ENCODE results near the gene EXOSC5. TPM values are rescaled to one million over a fixed set of nuclear protein-coding genes. Genes with fewer than 3 reads are reported as not detected.

Gene EXOSC5
- total and polyA plus RNA-seq, 2 experiments from 2014 or later = 13.7 to 21.2 TPM

GRCh38 chr19:41430922-41431321 is 33.8 kb upstream of the EXOSC5 start:
- H4K20me1 ChIP-seq (ENCODE audit: insufficient read depth, poor library complexity, severe bottlenecking) = no peaks in the 10 kb centered on the region
- H3K4me2 ChIP-seq = no peak overlapping the region
- no peak for DNase-seq (ENCODE audit: low spot score)
- WGBS (ENCODE audit: low lambda C conversion rate, missing lambda C conversion rate) = 78% methylated on average over 6 of the region's 6 CpGs
- no peaks in the 10 kb centered on the region for H3K36me3 ChIP-seq (replicated peaks; ENCODE audit: insufficient read depth, low read depth)
- no peak overlapping the region for H2AFZ ChIP-seq
- no peak overlapping the region for H3K4me3 ChIP-seq
- no peak for TF ChIP-seq EZH2 (IDR thresholded peaks at IDR 0.05; ENCODE audit: borderline replicate concordance)
- TF ChIP-seq, protein P1, sequence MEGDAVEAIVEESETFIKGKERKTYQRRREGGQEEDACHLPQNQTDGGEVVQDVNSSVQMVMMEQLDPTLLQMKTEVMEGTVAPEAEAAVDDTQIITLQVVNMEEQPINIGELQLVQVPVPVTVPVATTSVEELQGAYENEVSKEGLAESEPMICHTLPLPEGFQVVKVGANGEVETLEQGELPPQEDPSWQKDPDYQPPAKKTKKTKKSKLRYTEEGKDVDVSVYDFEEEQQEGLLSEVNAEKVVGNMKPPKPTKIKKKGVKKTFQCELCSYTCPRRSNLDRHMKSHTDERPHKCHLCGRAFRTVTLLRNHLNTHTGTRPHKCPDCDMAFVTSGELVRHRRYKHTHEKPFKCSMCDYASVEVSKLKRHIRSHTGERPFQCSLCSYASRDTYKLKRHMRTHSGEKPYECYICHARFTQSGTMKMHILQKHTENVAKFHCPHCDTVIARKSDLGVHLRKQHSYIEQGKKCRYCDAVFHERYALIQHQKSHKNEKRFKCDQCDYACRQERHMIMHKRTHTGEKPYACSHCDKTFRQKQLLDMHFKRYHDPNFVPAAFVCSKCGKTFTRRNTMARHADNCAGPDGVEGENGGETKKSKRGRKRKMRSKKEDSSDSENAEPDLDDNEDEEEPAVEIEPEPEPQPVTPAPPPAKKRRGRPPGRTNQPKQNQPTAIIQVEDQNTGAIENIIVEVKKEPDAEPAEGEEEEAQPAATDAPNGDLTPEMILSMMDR (IDR thresholded peaks at IDR 0.05; ENCODE audit: poor library complexity) = no peak
- no peak for TF ChIP-seq EZH2phosphoT487 (IDR thresholded peaks at IDR 0.05; ENCODE audit: low read depth, severe bottlenecking, unreplicated experiment)
- no peaks in the 10 kb centered on the region for H3K9me3 ChIP-seq (ENCODE audit: low read depth)
- no peaks in the 10 kb centered on the region for H3K27me3 ChIP-seq
- H3K27ac ChIP-seq = peak overlapping the region; percentile 34
- H3K4me1 ChIP-seq (ENCODE audit: insufficient read depth) = peaks cover 25% of the 10 kb centered on the region
- no peaks in the 10 kb centered on the region for H3K9me2 ChIP-seq (replicated peaks; ENCODE audit: insufficient read depth)
- H3K79me2 ChIP-seq = peaks cover 23% of the 10 kb centered on the region

DNA sequence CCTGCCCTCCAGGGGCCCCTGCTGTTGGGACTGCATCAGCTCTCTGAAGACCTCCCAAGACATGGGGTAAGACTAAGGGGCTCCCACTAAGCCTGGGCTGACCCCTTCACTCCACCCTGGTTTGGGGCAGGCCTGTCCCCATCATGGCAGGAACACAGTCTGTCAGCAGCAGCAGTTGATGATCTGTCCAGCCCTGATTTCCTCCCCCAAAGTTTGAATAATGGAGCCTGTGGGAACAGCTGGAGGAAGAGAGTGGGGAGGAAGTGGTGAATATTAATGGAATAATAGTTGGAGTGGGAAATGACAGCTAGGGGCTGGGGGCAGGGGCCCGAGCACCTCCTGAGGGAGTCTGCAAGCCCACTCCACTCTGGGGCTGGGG is 31.3 kb upstream of the EXOSC5 start:
- Histone ChIP-seq H2AFZ (no peak overlapping the region), H4K20me1 (ENCODE audit: insufficient read depth, poor library complexity, severe bottlenecking) (no peaks in the 10 kb centered on the region), H3K36me3 (replicated peaks; ENCODE audit: insufficient read depth, low read depth) (no peaks in the 10 kb centered on the region), H3K9me2 (replicated peaks; ENCODE audit: insufficient read depth) (no peaks in the 10 kb centered on the region), H3K4me1 (ENCODE audit: insufficient read depth) (peaks cover 25% of the 10 kb centered on the region), H3K4me2 (peak overlapping the region; percentile 96), H3K4me3 (peak overlapping the region; percentile 32), H3K27me3 (no peaks in the 10 kb centered on the region), H3K27ac (peak overlapping the region; percentile 97), H3K9me3 (ENCODE audit: low read depth) (no peaks in the 10 kb centered on the region), H3K79me2 (peaks cover 41% of the 10 kb centered on the region)
- no peak for DNase-seq (ENCODE audit: low spot score)
- no peak for TF ChIP-seq EZH2phosphoT487 (IDR thresholded peaks at IDR 0.05; ENCODE audit: low read depth, severe bottlenecking, unreplicated experiment)
- no peak for TF ChIP-seq EZH2 (IDR thresholded peaks at IDR 0.05; ENCODE audit: borderline replicate concordance)
- TF ChIP-seq, protein P1 (IDR thresholded peaks at IDR 0.05; ENCODE audit: poor library complexity) = no peak
- WGBS (ENCODE audit: low lambda C conversion rate, missing lambda C conversion rate) = 89% methylated on average over 1 of the region's 1 CpG

- peak overlapping the region; percentile 96 for H3K4me2 ChIP-seq
- H3K4me1 ChIP-seq (ENCODE audit: insufficient read depth) = peaks cover 25% of the 10 kb centered on the region
- no peaks in the 10 kb centered on the region for H4K20me1 ChIP-seq (ENCODE audit: insufficient read depth, poor library complexity, severe bottlenecking)
- no peak for TF ChIP-seq EZH2 (IDR thresholded peaks at IDR 0.05; ENCODE audit: borderline replicate concordance)
- TF ChIP-seq, protein P1 (IDR thresholded peaks at IDR 0.05; ENCODE audit: poor library complexity) = peak; percentile 11
- H3K79me2 ChIP-seq = peaks cover 41% of the 10 kb centered on the region
- peak overlapping the region; percentile 97 for H3K27ac ChIP-seq
- peak overlapping the region; percentile 32 for H3K4me3 ChIP-seq
- WGBS (ENCODE audit: low lambda C conversion rate, missing lambda C conversion rate) = 12% methylated on average over 15 of the region's 23 CpGs
- DNase-seq (ENCODE audit: low spot score) = peak; percentile 68
- no peaks in the 10 kb centered on the region for H3K9me3 ChIP-seq (ENCODE audit: low read depth)
- no peaks in the 10 kb centered on the region for H3K9me2 ChIP-seq (replicated peaks; ENCODE audit: insufficient read depth)
- no peaks in the 10 kb centered on the region for H3K27me3 ChIP-seq
- peak overlapping the region; percentile 64 for H2AFZ ChIP-seq
- H3K36me3 ChIP-seq (replicated peaks; ENCODE audit: insufficient read depth, low read depth) = no peaks in the 10 kb centered on the region
Observed at GRCh38 chr19:41427647-41428480, 30.7 kb upstream of the EXOSC5 start.
